ENCODE measurements around the gene PVR. TPM values are rescaled to one million over a fixed set of nuclear protein-coding genes. Genes with fewer than 3 reads are reported as not detected.
"Not testable (repeated sequence)": the region's sequence is repeated elsewhere in the genome, so short reads cannot be mapped to it uniquely, and the experiment has no call there.

The PVR gene
- total RNA-seq, 1 donor from 2014 or later, result 28.5 TPM

- H3K27ac Mint-ChIP-seq, result no peak overlapping the region
- no peak for TF ChIP-seq CTCF (IDR thresholded peaks at IDR 0.05; ENCODE audit: unreplicated experiment)
Observed at GRCh38 chr19:44663996-44664395, 20.3 kb downstream of the PVR start.

DNA sequence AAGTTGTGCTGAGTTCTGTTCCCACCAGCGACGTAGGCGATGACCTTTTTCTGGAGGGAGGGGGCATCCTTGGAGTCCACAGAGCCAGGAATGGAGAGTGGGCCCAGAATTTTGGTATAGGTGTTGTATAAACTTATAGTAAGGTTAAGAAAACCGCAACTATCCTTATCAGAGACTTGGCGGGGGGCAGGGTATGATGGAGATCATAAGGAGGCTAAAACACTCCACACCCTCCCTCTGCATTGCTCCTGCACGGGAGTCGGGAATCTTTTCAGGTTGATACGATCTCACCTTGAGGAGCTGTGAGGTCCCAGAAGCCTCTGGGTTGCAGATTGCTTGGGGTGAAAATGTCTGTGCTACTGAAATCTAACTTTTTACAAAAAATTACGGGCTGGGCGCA, 21.3 kb downstream of the PVR start:
- Mint-ChIP-seq H3K27me3 (ENCODE audit: low read depth) (no peaks in the 10 kb centered on the region), H3K4me3 (no peak overlapping the region), H3K36me3 (peaks cover 11% of the 10 kb centered on the region), H3K9me3 (no peaks in the 10 kb centered on the region), H3K4me1 (no peaks in the 10 kb centered on the region), H3K27ac (no peak overlapping the region)
- no peak for TF ChIP-seq CTCF (IDR thresholded peaks at IDR 0.05; ENCODE audit: unreplicated experiment)
- no peak for DNase-seq (ENCODE audit: low spot score in 2 of 2, unreplicated experiment in 2 of 2)

More at GRCh38 chr19:44663996-44664395, 20.3 kb downstream of the PVR start:
- DNase-seq (ENCODE audit: low spot score in 2 of 2, unreplicated experiment in 2 of 2), result no peak
- H3K36me3 Mint-ChIP-seq, result peaks cover 11% of the 10 kb centered on the region
- H3K4me3 Mint-ChIP-seq, result no peak overlapping the region
- no peaks in the 10 kb centered on the region for H3K27me3 Mint-ChIP-seq (ENCODE audit: low read depth)
- no peaks in the 10 kb centered on the region for H3K4me1 Mint-ChIP-seq
- H3K9me3 Mint-ChIP-seq, result no peaks in the 10 kb centered on the region

DNA sequence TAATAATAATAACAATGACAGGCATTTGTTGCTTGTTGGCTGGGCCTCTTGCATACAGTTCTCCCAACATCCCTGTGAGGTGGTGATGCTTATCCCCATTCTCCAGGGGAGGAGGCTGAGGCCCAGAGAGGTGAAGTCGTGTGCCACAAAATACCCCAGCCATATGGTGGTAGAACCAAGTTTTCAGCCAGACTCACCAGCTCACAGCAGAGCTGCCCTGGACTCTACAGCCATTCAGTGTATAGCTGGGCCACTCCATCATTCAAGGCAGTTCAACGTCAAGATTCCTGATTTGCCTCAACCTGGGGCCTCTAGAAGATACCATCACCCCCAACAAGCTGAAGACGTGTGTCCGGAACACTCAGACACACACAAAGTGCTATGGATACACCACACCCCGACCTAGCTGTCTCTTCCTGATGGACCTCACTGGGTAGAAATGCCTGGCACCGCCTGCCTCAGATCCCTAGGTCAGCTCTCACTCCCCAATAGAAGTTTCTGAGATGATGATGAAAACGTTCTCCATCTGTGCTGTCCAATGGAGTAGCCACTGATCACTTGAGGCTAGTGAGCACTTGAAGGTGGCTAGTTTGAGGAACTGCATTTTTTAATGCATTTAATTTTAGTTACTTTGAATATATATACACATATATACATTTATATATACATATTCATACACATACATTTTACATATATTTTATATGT, 23.3 kb downstream of the PVR start:
- Mint-ChIP-seq H3K36me3 (peaks cover 7% of the 10 kb centered on the region), H3K4me1 (no peaks in the 10 kb centered on the region), H3K27ac (no peak overlapping the region), H3K27me3 (ENCODE audit: low read depth) (no peaks in the 10 kb centered on the region), H3K9me3 (no peaks in the 10 kb centered on the region), H3K4me3 (no peak overlapping the region)
- no peak for TF ChIP-seq CTCF (IDR thresholded peaks at IDR 0.05; ENCODE audit: unreplicated experiment)
- DNase-seq (ENCODE audit: low spot score in 2 of 2, unreplicated experiment in 2 of 2), result no peak

DNA sequence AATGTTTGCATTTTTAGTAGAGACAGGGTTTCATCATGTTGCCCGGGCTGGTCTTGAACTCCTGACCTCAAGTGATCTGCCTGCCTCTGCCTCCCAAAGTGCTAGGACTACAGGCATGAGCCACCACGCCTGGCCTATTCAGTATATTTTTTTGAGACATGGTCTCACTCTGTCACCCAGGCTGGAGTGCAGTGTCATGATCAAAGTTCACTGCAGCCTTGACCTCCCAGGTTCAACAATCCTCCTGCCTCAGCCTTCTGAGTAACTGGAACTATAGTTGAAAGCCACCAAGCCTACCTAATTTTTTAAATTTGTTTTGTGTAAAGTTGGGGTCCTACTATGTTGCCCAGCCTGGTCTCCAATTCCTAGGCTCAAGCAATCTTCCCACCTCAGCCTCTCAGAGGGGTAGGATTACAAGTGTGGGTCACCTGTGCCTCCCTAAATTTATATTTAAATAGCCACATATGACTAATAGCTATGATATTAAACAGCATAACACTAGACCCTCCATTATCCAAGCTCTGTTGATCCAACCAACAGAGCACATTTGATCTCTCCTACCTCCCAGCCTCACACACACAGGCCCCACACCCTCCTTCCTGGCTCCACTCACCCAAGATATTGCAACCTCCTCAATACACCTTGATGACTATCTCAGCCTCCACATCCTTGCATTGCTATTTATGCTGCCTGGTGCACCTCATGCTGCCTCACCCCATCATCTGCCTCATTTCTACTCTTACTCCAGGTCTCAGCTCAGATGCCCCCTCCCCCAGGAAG, 25.5 kb downstream of the PVR start:
- DNase-seq (ENCODE audit: low spot score in 2 of 2, unreplicated experiment in 2 of 2), result no peak
- no peaks in the 10 kb centered on the region for H3K27me3 Mint-ChIP-seq (ENCODE audit: low read depth)
- H3K36me3 Mint-ChIP-seq, result no peaks in the 10 kb centered on the region
- H3K27ac Mint-ChIP-seq, result no peak overlapping the region
- no peaks in the 10 kb centered on the region for H3K4me1 Mint-ChIP-seq
- H3K9me3 Mint-ChIP-seq, result peaks cover 4% of the 10 kb centered on the region
- H3K4me3 Mint-ChIP-seq, result no peak overlapping the region
- no peak for TF ChIP-seq CTCF (IDR thresholded peaks at IDR 0.05; ENCODE audit: unreplicated experiment)

- not testable (repeated sequence) for H3K36me3 Mint-ChIP-seq; DNase-seq (ENCODE audit: low spot score in 2 of 2, unreplicated experiment in 2 of 2); H3K4me3 Mint-ChIP-seq; H3K9me3 Mint-ChIP-seq; H3K27me3 Mint-ChIP-seq (ENCODE audit: low read depth); H3K27ac Mint-ChIP-seq; H3K4me1 Mint-ChIP-seq
Observed at GRCh38 chr19:44670027-44670426, 26.3 kb downstream of the PVR start.

GRCh38 chr19:44671400-44671799, 27.7 kb downstream of the PVR start, which contains the start of gene CEACAM19:
Gene CEACAM19 (plus strand): TSS chr19:44671482. CDS start chr19:44671932, 450 bp downstream.
- no peak for DNase-seq (ENCODE audit: low spot score in 2 of 2, unreplicated experiment in 2 of 2)
- Mint-ChIP-seq H3K27me3 (ENCODE audit: low read depth) (no peaks in the 10 kb centered on the region), H3K4me3 (no peak within 1 kb of the TSS), H3K9me3 (peaks cover 4% of the 10 kb centered on the region), H3K27ac (no peak within 1 kb of the TSS), H3K4me1 (no peaks in the 10 kb centered on the region), H3K36me3 (no peaks in the 10 kb centered on the region)
- no peak for TF ChIP-seq CTCF (IDR thresholded peaks at IDR 0.05; ENCODE audit: unreplicated experiment)
